Measurements from ENCODE around the gene RAB37. TPM values are rescaled to one million over a fixed set of nuclear protein-coding genes. Genes with fewer than 3 reads are reported as not detected.

RAB37 gene
- total RNA-seq, 3 donors from 2014 or later, result 0.98 to 2.1 (median 2.0) TPM

DNA sequence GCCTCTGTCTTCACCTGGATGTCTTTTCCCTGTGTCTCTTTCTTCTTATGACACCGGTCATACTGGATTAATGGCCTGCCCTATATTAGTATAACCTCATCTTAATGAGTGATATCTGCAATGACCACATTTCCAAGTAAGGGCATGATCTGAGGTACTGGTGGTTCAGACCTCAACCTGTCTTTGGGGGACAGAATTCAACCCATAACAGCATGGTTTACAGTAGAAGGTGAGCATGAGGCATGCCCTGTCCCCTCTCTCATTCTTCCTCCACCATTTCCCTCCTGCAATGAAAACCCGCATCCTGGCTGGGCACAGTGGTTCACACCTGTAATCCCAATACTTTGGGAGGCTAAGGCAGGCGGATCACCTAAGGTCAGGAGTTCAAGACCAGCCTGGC lies 2.8 kb upstream of the RAB37 start:
- Histone ChIP-seq H3K9me3 (no peaks in the 10 kb centered on the region), H3K27me3 (peaks cover 0 to 40% of the 10 kb centered on the region in 2 donors), H3K27ac (no peak overlapping the region), H3K4me3 (no peak overlapping the region), H3K36me3 (no peaks in the 10 kb centered on the region), H3K4me1 (no peaks in the 10 kb centered on the region)
- TF ChIP-seq POLR2A (IDR thresholded peaks at IDR 0.05), result no peak
- no peak for TF ChIP-seq POLR2AphosphoS5 (IDR thresholded peaks at IDR 0.05)
- TF ChIP-seq, protein P1, sequence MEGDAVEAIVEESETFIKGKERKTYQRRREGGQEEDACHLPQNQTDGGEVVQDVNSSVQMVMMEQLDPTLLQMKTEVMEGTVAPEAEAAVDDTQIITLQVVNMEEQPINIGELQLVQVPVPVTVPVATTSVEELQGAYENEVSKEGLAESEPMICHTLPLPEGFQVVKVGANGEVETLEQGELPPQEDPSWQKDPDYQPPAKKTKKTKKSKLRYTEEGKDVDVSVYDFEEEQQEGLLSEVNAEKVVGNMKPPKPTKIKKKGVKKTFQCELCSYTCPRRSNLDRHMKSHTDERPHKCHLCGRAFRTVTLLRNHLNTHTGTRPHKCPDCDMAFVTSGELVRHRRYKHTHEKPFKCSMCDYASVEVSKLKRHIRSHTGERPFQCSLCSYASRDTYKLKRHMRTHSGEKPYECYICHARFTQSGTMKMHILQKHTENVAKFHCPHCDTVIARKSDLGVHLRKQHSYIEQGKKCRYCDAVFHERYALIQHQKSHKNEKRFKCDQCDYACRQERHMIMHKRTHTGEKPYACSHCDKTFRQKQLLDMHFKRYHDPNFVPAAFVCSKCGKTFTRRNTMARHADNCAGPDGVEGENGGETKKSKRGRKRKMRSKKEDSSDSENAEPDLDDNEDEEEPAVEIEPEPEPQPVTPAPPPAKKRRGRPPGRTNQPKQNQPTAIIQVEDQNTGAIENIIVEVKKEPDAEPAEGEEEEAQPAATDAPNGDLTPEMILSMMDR (IDR thresholded peaks at IDR 0.05), result no peak
- no peak for DNase-seq (ENCODE audit: low spot score in 2 of 2)
- intact Hi-C loops (cut with DNase I; ENCODE audit: low total_unique reads), result no loop called here

DNA sequence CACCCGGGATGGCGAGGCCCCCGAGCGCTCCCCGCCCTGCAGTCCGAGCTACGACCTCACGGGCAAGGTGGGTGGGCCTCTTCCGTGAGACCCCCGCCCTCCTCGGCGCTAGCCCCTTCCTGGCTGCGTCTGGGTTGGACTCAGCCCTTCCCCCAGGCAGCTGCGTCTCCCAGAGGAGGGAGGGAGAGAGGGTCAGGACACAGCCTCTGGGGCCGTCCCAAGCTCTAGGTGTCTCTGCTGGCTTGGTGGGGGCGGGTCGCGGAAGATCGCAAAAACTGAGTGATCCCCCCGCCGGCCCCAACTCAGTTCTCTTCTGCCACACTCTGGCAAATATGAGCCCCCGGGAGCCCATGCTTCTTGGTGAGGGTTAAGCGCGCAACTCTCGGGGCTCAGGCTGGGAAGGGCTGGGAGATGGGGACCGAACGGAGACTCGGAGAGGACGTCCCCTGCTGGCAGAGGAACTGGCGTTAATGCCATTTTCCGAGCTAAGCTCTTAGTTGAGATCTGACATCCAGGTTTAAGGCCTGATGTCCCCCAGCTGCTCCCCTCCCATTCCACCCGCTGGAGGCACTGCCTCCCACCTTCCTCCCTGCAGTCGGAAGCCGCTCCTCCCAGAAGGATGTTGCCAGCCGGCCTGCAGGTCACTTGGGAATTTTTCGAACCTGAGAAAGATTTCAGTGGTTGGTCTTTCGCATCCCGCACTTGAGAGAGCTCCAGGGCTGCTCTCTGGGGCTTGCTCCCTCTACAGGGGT lies 419 bp downstream of the RAB37 start:
- no peak overlapping the region for H3K27ac ChIP-seq
- no peaks in the 10 kb centered on the region for H3K4me1 ChIP-seq
- H3K4me3 ChIP-seq, result peak overlapping the region; percentile 25 to 62 (median 40)
- no peak for DNase-seq (ENCODE audit: low spot score in 2 of 2)
- no peaks in the 10 kb centered on the region for H3K36me3 ChIP-seq
- TF ChIP-seq POLR2A (IDR thresholded peaks at IDR 0.05) (no peak), POLR2AphosphoS5 (IDR thresholded peaks at IDR 0.05) (no peak)
- TF ChIP-seq, protein P1 (IDR thresholded peaks at IDR 0.05), result no peak
- intact Hi-C loops (cut with DNase I; ENCODE audit: low total_unique reads), result no loop called here
- H3K9me3 ChIP-seq, result no peaks in the 10 kb centered on the region
- H3K27me3 ChIP-seq, result peaks cover 0 to 61% of the 10 kb centered on the region in 2 donors

DNA sequence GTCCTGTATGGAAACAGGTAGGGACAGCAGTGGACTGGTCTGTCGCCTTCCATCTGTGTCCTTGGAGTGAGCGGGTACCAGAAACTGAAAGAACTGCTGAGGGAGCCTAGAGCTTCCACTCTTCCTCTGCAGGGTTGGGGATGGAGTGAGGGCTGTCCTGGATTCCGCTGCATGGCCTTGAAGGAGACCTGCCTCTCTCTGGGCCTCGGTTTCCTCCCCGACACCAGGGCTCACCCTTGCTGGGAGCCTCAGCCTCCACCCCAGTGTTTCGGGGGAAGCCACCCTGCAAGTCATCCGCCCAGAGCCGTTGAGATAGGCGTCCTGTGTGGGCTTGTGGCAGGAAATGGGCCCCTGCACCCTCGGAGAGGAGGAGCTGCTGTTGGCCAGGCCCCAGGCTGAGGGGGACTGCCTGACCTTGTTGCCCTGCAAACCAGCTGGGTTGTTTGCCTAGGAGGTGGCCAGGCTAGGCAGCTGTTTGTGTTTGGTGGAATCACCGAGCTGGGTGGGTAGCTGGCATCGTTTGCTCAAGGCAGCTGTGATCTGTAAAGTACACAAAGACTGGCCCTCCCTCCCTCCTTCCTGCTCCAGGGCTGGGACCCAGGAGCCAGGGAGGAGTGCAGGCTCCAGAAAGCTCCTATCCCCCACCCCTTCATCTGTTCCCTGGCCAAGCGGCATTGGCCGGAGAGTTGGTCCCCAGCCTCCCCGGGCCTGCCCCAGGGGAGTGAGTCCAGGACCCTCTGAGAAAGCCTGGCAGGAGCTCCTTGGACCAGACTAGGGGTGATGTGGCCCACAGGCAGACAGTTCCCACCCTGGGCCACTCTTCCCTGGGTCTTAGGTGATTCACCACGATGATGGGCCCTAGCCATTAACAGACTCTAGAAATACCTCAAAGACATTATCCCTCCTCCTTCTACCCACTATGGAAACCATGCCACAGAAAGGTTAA lies 1.3 kb downstream of the RAB37 start:
- DNase-seq (ENCODE audit: low spot score in 2 of 2), result no peak
- Histone ChIP-seq H3K36me3 (no peaks in the 10 kb centered on the region), H3K4me1 (no peaks in the 10 kb centered on the region), H3K27ac (no peak overlapping the region), H3K4me3 (peak overlapping the region in 2 of 3 donors; percentile 4 to 25), H3K27me3 (peaks cover 0 to 61% of the 10 kb centered on the region in 2 donors), H3K9me3 (no peaks in the 10 kb centered on the region)
- TF ChIP-seq POLR2AphosphoS5 (IDR thresholded peaks at IDR 0.05) (no peak), POLR2A (IDR thresholded peaks at IDR 0.05) (no peak)
- TF ChIP-seq, protein P1 (IDR thresholded peaks at IDR 0.05), result no peak
- intact Hi-C loops (cut with DNase I; ENCODE audit: low total_unique reads), result no loop called here

DNA sequence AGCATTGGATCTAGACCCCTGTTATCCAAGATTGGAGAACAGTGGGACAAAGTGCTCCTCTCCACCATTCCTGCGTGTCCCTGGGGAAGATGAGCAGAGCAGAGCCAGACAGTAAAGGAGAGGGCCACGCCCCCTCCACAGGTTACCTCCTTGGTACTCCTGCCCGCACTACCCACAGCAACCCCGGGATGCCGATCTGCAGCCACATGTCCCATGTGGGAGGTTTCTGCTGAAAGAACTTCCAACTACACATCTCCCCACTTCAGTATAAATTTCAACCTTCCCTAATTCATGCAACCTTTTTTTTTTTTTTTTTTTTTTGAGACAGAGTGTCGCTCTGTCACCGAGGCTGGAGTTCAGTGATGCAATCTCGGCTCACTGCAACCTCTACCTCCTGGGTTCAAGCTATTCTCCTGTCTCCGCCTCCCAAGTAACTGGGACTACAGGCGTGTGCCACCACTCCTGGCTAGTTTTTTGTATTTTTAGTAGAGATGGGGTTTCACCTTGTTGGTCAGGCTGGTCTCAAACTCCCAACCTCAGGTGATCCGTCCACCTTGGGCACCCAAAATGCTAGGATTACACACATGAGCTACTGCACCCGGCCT lies 2.3 kb downstream of the RAB37 start:
- no peak for DNase-seq (ENCODE audit: low spot score in 2 of 2)
- TF ChIP-seq POLR2AphosphoS5 (IDR thresholded peaks at IDR 0.05) (no peak), POLR2A (IDR thresholded peaks at IDR 0.05) (no peak)
- TF ChIP-seq, protein P1 (IDR thresholded peaks at IDR 0.05), result no peak
- Histone ChIP-seq H3K27me3 (peaks cover 0 to 61% of the 10 kb centered on the region in 2 donors), H3K9me3 (no peaks in the 10 kb centered on the region), H3K36me3 (no peaks in the 10 kb centered on the region), H3K4me3 (no peak overlapping the region), H3K4me1 (no peaks in the 10 kb centered on the region), H3K27ac (no peak overlapping the region)
- intact Hi-C loops (cut with DNase I; ENCODE audit: low total_unique reads), result no loop called here
